Muscle of leg (tissue), 11 donors: Measurements from ENCODE around the gene CSF2. TPM values are rescaled to one million over a fixed set of nuclear protein-coding genes. Genes with fewer than 3 reads are reported as not detected.
"Not testable (repeated sequence)": the region's sequence is repeated elsewhere in the genome, so short reads cannot be mapped to it uniquely, and the experiment has no call there.

ENCODE experiments used
- DNase-seq: peaks from one replicate; pipeline ENCODE4 v3.0.0; 2013
- H3K27ac ChIP-seq: one replicate; pipeline ENCODE4 v1.5.1; 2013; ENCODE audit warnings: mild to moderate bottlenecking, low read length, control low read depth
- H3K27me3 ChIP-seq: one replicate; pipeline ENCODE4 v1.6.1; 2013; ENCODE audit warnings: low read length; ENCODE audit not compliant: control insufficient read depth, insufficient read depth
- H3K36me3 ChIP-seq: one replicate; pipeline ENCODE4 v1.6.1; 2013; ENCODE audit warnings: low read length; ENCODE audit not compliant: control insufficient read depth, insufficient read depth
- H3K4me1 ChIP-seq: one replicate; pipeline ENCODE4 v1.6.1; 2013; ENCODE audit warnings: low read length; ENCODE audit not compliant: control insufficient read depth, insufficient read depth
- H3K4me3 ChIP-seq: one replicate; pipeline ENCODE4 v1.5.1; 2013; ENCODE audit warnings: low read length, control low read depth
- H3K9me3 ChIP-seq: replicated peaks from 2 replicates; pipeline ENCODE4 v1.6.1; 2013; ENCODE audit warnings: low read depth, low read length; ENCODE audit not compliant: control insufficient read depth
- WGBS: methylation state at CpG from one replicate; pipeline ENCODE4 v1.1.5; 2013; ENCODE audit warnings: missing lambda C conversion rate; ENCODE audit not compliant: insufficient coverage; 5-methylcytosine and 5-hydroxymethylcytosine counted together
- polyA plus RNA-seq, 8 donors: library from polyadenylated mRNA; unstranded; fragments of 120-200 nt; gene quantifications; one replicate each; pipeline versions ENCODE4 v1.2.1 to v1.2.3, GENCODE V29; 2013; ENCODE audit warnings: inconsistent platforms in 1 of 8, low replicate concordance in 1 of 8; ENCODE audit not compliant: insufficient read length in 8 of 8, insufficient read depth in 1 of 8
- total RNA-seq: library from RNA; stranded (reverse); fragments of 120-200 nt; gene quantifications from one replicate; pipeline ENCODE4 v1.2.4, GENCODE V29; 2013

The CSF2 gene
- total and polyA plus RNA-seq, 9 donors = not detected

DNA sequence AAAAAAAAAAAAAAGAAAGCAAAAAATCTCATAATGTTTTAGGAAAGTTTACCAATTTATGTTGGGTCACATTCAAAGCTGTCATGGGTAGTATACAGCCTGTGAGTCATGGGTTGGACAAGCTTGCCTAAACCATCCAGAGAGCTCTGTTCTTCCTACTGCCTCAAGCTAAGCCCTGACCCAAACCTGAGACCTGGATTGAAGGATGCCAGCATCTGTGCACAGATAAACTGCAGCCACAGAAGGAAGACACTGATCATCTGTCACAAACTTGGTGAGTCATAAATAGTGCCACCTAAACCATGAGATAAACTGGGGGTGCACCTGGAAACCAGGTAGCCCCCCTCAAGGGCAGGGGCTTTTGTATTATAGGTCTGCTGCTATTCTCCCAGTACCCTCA, 31.0 kb downstream of the CSF2 start:
- H3K27ac ChIP-seq = no peak overlapping the region
- H3K4me1 ChIP-seq = peaks cover 14% of the 10 kb centered on the region
- no peaks in the 10 kb centered on the region for H3K27me3 ChIP-seq
- no peaks in the 10 kb centered on the region for H3K9me3 ChIP-seq
- DNase-seq = no peak
- no peaks in the 10 kb centered on the region for H3K36me3 ChIP-seq
- no peak overlapping the region for H3K4me3 ChIP-seq

DNA sequence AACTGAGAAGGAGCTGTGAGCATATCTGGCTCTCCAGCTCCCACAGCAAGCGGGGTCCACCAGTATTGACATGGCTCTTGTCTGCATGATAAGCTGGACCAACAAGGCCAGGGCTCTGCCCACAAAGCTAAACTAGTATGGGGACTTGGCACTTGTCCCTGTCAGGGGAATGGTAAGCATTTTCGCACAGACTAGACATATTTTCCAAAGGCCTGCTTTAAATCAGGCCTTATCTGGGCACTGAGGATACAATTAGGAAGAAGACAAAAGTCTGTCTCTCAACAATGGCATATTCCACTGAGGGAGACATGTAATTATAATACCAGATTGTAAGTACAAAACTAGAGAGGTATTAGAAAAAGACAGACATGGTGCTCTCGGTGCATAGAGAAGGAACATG, 32.1 kb downstream of the CSF2 start:
- 89% methylated on average over 1 of the region's 3 CpGs for WGBS
- Histone ChIP-seq H3K27me3 (no peaks in the 10 kb centered on the region), H3K4me1 (peaks cover 14% of the 10 kb centered on the region), H3K4me3 (no peak overlapping the region), H3K27ac (no peak overlapping the region), H3K9me3 (no peaks in the 10 kb centered on the region), H3K36me3 (no peaks in the 10 kb centered on the region)
- no peak for DNase-seq

DNA sequence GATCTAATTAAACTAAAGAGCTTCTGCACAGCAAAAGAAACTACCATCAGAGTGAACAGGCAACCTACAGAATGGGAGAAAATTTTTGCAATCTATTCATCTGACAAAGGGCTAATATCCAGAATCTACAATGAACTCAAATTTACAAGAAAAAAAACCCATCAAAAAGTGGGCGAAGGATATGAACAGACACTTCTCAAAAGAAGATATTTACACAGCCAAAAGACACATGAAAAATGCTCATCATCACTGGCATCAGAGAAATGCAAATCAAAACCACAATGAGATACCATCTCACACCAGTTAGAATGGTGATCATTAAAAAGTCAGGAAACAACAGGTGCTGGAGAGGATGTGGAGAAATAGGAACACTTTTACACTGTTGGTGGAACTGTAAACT, 34.9 kb downstream of the CSF2 start:
- WGBS = no CpG with 5 or more reads among the region's 1 CpG
- H3K27ac ChIP-seq, H3K27me3 ChIP-seq, H3K4me3 ChIP-seq, DNase-seq, H3K9me3 ChIP-seq, H3K36me3 ChIP-seq, H3K4me1 ChIP-seq: not testable (repeated sequence)

DNA sequence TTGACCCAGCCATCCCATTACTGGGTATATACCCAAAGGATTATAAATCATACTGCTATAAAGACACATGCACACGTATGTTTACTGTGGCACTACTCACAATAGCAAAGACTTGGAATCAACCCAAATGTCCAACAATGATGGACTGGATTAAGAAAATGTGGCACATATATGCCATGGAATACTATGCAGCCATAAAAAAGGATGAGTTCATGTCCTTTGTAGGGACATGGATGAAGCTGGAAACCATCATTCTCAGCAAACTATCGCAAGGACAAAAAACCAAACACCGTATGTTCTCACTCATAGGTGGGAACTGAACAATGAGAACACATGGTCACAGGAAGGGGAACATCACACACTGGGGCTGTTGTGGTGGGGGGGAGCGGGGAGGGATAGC, 35.4 kb downstream of the CSF2 start:
- not testable (repeated sequence) for H3K27me3 ChIP-seq, H3K9me3 ChIP-seq, H3K4me3 ChIP-seq, DNase-seq, H3K4me1 ChIP-seq, H3K36me3 ChIP-seq, H3K27ac ChIP-seq
- no CpG with 5 or more reads among the region's 4 CpGs for WGBS

DNA sequence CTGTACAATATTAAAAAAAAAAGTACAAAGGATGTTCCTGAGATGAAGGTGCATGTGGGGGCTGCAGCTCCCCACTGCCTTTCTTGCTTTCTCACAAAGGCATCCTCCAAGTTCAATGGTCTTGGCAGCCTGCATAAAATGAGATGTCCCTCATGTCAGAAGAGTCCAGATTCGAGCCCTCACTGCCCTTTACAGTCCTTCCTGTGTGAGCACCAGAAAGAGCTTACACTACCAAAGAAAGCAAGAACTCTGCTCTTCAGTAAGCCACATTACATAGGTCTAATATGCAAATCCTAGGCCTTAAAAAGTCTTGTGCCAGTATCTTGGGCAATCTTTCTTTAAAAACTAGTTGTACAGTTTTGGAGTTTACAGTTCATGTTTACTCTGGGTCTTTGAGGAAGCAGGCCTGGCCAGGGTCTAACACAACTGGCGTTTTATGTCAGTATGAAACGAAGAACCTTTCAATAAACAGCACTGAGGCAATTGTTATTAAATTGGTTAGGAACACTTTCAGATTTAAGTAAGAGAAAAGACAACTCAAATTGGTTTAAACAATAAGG, 36.0 kb downstream of the CSF2 start:
- Histone ChIP-seq H3K27me3 (no peaks in the 10 kb centered on the region), H3K9me3 (peaks cover 3% of the 10 kb centered on the region)
- 50% methylated on average over 1 of the region's 3 CpGs for WGBS

DNA sequence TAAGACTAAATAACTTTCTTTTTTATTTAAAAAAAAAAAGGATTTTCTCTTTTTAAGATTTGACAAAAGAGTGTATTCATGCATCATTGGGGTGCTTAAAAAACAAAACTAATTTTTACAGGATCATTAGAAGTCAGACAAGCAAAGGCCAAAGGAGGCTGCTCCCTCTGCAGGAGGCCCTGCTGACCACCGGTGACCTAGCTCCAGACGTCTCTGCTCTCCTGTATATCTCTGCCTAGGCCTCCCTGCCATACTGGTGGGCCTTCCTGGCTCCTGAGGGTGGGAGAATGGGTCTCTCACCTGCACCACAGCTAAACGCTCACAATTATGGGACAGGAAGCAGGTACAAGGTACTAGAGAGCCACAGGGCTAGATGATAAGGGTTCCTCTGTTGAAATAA, 36.6 kb downstream of the CSF2 start:
- Histone ChIP-seq H3K27me3 (no peaks in the 10 kb centered on the region), H3K4me3 (no peak overlapping the region), H3K4me1 (no peaks in the 10 kb centered on the region), H3K9me3 (peaks cover 3% of the 10 kb centered on the region), H3K36me3 (no peaks in the 10 kb centered on the region), H3K27ac (no peak overlapping the region)
- DNase-seq = no peak
- no CpG with 5 or more reads among the region's 3 CpGs for WGBS

More for the DNA sequence above, 36.0 kb downstream of the CSF2 start:
- no peak for DNase-seq
- H3K4me1 ChIP-seq = no peaks in the 10 kb centered on the region
- no peak overlapping the region for H3K27ac ChIP-seq
- no peak overlapping the region for H3K4me3 ChIP-seq
- no peaks in the 10 kb centered on the region for H3K36me3 ChIP-seq

DNA sequence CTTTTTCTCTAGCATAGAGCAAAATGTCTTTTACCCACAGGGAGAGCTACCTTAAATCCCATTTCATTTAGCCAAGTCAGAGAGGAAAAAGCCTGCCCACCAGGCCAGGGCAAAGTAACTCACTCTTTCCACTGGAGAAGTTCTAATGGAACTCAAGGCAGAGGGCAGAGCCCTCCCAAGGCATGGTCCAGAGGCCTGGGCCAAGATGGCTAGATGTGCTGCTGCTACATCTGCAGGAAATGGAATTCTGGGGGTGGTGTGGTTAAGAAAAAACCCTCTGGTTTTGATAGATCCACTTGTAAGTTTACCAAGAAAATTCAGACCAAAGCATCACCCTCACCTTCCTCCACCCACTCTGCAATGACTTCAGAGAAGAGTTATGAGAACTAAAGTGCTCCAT, 37.3 kb downstream of the CSF2 start:
- no peak for DNase-seq
- Histone ChIP-seq H3K27me3 (no peaks in the 10 kb centered on the region), H3K4me3 (no peak overlapping the region), H3K9me3 (peaks cover 3% of the 10 kb centered on the region), H3K4me1 (no peaks in the 10 kb centered on the region), H3K27ac (no peak overlapping the region), H3K36me3 (no peaks in the 10 kb centered on the region)

DNA sequence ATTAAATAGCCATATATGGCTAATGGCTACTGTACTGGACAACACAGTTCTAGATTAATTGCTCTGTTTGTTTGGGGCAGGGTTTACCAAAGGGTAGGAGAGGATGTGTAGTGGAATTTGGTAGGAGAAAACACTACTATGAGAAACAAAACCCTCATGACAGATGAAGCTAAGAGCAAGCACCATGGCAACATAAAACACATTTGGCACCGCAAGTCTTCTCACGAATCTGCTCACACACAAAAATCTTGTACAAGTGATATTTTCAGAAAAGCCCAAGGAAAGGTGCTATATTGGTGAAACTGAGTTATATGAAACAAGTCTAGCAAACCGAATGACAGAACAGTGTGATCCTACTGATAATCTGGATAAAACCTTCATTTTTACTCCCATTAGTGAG, 38.5 kb downstream of the CSF2 start:
- Histone ChIP-seq H3K27ac (no peak overlapping the region), H3K4me1 (no peaks in the 10 kb centered on the region), H3K36me3 (no peaks in the 10 kb centered on the region), H3K9me3 (peaks cover 3% of the 10 kb centered on the region), H3K4me3 (no peak overlapping the region), H3K27me3 (peaks cover under 1% of the 10 kb centered on the region)
- no peak for DNase-seq
- no CpG with 5 or more reads among the region's 3 CpGs for WGBS

DNA sequence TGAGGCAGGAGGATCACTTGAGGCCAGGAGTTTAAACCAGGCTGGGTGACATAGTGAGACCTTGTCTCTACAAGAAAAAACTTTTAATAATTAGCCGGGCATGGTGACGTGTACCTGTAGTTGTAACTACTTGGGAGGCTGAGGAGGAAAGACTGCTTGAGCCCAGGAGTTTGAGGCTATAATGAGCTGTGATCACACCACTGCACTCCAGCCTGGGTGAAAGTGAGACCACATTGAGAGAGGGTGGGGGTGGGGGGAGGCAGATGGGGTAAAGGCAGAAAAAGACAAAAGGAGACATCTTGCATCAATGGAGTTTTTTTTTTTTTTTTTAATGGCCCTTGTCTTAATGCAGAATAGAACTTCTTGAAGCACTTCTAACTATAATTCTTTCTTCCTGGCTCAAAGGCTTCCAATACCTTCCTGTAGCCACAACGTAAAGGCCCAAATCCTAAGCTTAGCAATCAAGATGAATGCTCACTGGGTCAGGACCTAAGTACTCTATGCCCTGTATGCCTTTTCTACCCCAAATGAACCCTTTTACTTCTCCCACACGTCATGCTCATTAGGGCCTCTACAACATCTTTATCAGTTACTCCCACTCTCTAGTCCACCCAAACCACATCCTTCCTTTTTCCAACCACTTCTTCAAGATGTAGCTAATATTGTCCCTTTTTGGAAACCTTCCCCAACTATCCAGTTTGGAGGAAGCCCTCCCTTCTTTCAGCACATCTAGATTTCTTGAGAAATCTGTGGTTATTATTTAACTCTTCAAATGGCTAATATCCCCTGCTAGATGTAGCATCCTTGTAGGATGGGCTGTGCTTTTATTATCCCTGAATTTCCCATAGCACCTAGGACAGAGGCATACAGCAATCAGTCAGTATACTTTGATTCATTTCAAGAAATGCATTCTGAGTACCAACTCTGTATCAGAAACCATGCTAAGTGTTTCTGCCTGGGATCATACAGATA, 40.8 kb downstream of the CSF2 start:
- Histone ChIP-seq H3K4me1 (no peaks in the 10 kb centered on the region), H3K27ac (no peak overlapping the region), H3K4me3 (no peak overlapping the region), H3K36me3 (no peaks in the 10 kb centered on the region), H3K9me3 (peaks cover 3% of the 10 kb centered on the region), H3K27me3 (peaks cover 2% of the 10 kb centered on the region)
- WGBS = 83% methylated on average over 4 of the region's 4 CpGs
- no peak for DNase-seq

DNA sequence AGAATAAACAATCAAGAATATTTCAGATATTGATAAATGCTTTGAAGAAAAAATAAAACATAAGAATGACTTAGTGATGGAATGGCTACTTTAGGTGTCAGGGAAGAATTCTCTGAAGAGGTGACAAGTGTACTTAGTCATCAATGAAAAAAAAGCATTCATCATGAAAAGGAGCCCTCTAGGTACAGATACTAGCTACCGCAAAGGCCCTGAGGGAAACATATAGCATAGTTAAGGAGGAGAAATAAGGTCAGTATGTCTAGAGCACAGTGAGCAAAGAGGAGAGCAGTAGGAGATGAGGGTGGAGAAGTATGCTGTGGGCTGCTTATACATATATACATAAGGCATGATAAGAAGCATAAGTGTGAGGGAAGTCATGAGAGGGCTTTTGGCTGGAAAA, 41.8 kb downstream of the CSF2 start:
- Histone ChIP-seq H3K36me3 (no peaks in the 10 kb centered on the region), H3K27me3 (peaks cover 2% of the 10 kb centered on the region), H3K9me3 (peaks cover 3% of the 10 kb centered on the region), H3K27ac (no peak overlapping the region), H3K4me3 (no peak overlapping the region), H3K4me1 (no peaks in the 10 kb centered on the region)
- no CpG with 5 or more reads among the region's 1 CpG for WGBS
- no peak for DNase-seq
